SK-N-SH treated with all-trans-retinoic acid at 6 μM for 48 hours (cell line): ENCODE measurements around the gene TMEM132A.

ENCODE experiments used
- PATZ1 ChIP-seq: fragments of 250-450 bp; sonication (Bioruptor Pico); IDR thresholded peaks from 2 replicates; pipeline ENCODE4 v1.8.0; 2020; ENCODE audit warnings: mild to moderate bottlenecking, moderate library complexity, borderline replicate concordance
- POU6F1 ChIP-seq: fragments of 250-450 bp; sonication (Bioruptor Pico); IDR thresholded peaks from 2 replicates; pipeline ENCODE4 v1.8.0; 2021; ENCODE audit warnings: low read depth, mild to moderate bottlenecking, moderate library complexity, borderline replicate concordance
- PPARA ChIP-seq: fragments of 250-450 bp; sonication (Bioruptor Pico); IDR thresholded peaks from 2 replicates; pipeline ENCODE4 v1.5.0; 2020; ENCODE audit warnings: mild to moderate bottlenecking, borderline replicate concordance
- RARB ChIP-seq: fragments of 250-450 bp; sonication (Bioruptor Pico); IDR thresholded peaks from 2 replicates; pipeline ENCODE4 v1.8.0; 2021; ENCODE audit warnings: mild to moderate bottlenecking, moderate library complexity
- TOX ChIP-seq: fragments of 250-450 bp; sonication (Bioruptor Pico); IDR thresholded peaks from 2 replicates; pipeline ENCODE4 v1.8.0; 2021; ENCODE audit warnings: mild to moderate bottlenecking, moderate library complexity, borderline replicate concordance
- TSHZ2 ChIP-seq: fragments of 250-450 bp; sonication (Bioruptor Pico); IDR thresholded peaks from 2 replicates; pipeline ENCODE4 v1.5.0; 2020; ENCODE audit warnings: mild to moderate bottlenecking, moderate library complexity
- ZFP3 ChIP-seq: fragments of 250-450 bp; sonication (Bioruptor Pico); IDR thresholded peaks from 2 replicates; pipeline ENCODE4 v1.5.0; 2020; ENCODE audit warnings: mild to moderate bottlenecking, moderate library complexity
- ZFP30 ChIP-seq: fragments of 450-650 bp; formaldehyde crosslinking; IDR thresholded peaks from 2 replicates; pipeline ENCODE4 v1.5.0; 2022; ENCODE audit warnings: mild to moderate bottlenecking, moderate library complexity
- ZNF565 ChIP-seq: fragments of 450-650 bp; formaldehyde crosslinking; conservative IDR thresholded peaks from 2 replicates; pipeline ENCODE4 v1.5.0; 2020; ENCODE audit warnings: low read depth, mild to moderate bottlenecking, moderate library complexity

GRCh38 chr11:60890696-60891095 lies 33.6 kb upstream of the TMEM132A start:
- TF ChIP-seq PATZ1 (no peak), PPARA (no peak), POU6F1 (no peak), ZNF565 (CRISPR knock-in tag) (no peak), RARB (CRISPR knock-in tag) (no peak), ZFP3 (CRISPR knock-in tag) (no peak), TOX (no peak), ZFP30 (CRISPR knock-in tag) (no peak), TSHZ2 (CRISPR knock-in tag) (no peak)
